H54 (cell line): ENCODE data around the gene DPM3.

Experiments
- DNase-seq: peaks from one replicate; pipeline ENCODE4 v3.0.0; 2011; ENCODE audit warnings: low spot score, mixed read lengths; ENCODE audit not compliant: insufficient read length
- FAIRE-seq: peaks from 3 replicates; lab custom pipeline; 2011; peaks lifted over from hg19 to GRCh38; lab: Jason Lieb, UNC
- POLR2A ChIP-seq: IDR thresholded peaks from 2 replicates; pipeline ENCODE4 v1.6.1; 2011; ENCODE audit warnings: low read depth, mild to moderate bottlenecking, low read length

Gene DPM3

DNA sequence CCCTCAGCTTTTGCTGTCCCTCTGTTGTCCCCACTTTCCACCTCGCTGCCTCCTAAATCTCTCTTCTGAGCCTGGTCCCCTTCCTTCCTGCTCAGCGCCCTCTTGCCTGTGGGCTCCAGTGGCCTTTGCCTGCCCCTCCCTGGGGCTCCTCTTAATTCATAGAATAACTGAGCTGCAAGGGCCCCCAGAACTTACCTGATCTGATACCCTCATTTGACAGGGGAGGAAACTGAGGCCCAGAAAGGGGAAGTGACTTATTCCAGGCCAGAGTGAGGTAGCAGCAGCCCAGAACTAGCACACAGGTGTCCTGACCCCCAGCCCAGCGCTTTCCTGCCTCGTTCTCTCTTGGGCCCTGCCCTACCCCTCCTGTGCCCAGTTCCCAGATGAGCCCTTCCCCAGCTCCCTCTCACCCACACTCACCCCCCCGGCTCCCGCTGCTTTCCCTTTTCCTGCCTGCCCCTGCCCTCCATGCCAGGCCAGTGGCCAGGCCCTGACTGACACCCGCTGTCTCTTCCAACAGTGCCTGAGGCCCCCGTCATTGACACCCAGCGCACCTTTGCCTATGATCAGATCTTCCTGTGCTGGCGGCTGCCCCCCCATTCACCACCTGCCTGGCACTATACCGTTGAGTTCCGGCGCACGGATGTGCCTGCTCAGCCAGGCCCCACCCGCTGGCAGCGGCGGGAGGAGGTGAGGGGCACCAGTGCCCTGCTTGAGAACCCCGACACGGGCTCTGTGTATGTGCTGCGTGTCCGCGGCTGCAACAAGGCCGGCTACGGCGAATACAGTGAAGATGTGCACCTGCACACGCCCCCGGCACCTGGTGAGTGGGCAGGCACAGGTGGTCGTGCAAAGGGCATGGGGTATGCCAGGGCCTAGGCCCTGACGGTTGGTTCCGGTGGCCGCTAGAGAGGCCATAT lies 39.0 kb upstream of the DPM3 start:
- FAIRE-seq (no peak), DNase-seq (no peak)
- TF ChIP-seq POLR2A: no peak

DNA sequence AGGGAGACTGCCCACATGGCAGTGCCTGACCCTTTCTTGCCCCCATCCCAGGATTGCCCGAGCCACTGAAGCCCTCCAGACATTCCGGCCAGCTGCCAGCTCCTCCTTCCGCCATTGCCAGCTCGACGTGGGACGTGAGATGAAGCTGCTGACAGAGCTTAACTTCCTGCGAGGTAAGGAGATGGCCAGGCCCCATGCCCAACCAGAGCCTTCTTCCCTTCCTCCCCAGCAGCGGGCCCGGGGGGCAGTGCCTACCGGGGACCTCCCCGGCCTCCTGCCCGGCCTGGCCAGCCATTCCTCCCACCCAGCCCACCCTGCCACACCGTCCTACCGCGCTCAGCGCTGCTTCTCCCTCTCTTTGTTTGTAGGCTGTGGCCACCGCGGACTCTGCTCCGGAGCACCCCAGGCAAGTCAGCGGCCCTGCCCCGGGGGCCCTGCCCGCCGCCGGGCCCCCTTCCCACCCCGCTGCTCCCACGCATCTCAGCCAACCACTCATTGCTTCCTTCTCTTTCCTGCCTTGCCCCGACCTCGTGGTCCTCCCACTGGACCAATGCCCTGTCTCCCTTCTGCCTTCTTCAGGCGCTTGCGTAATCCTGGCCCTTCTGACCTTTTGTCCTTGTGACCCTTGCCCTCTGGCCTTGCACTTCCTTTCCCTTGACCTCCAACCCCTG lies 38.2 kb upstream of the DPM3 start:
- no peak for FAIRE-seq
- no peak for DNase-seq
- no peak for TF ChIP-seq POLR2A

- no peak for FAIRE-seq
- no peak for DNase-seq
- no peak for TF ChIP-seq POLR2A
Observed at GRCh38 chr1:155177918-155178281, 37.6 kb upstream of the DPM3 start.

- TF ChIP-seq POLR2A: no peak
- no peak for DNase-seq
- FAIRE-seq: no peak
Observed at GRCh38 chr1:155177192-155177917, 37.0 kb upstream of the DPM3 start.

- peak; percentile 45; the same call in 1 of the 2 replicates for TF ChIP-seq POLR2A
- DNase-seq (peak; percentile 95), FAIRE-seq (peak; percentile 36)
Observed at GRCh38 chr1:155176544-155177071, 36.3 kb upstream of the DPM3 start.

DNA sequence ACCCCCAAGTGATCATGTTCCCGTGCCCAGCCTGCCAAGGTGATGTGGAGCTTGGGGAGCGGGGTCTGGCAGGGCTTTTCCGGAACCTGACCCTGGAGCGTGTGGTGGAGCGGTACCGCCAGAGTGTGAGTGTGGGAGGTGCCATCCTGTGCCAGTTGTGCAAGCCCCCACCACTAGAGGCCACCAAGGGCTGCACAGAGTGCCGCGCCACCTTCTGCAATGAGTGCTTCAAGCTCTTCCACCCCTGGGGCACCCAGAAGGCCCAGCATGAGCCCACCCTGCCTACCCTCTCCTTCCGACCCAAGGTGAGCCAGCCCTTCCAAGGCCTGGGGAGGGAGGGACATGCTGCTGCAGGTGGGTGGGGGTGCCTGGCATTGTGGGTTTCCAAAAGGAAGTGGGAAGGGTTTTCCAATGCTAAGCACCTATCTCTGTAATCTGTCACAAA lies 35.6 kb upstream of the DPM3 start:
- FAIRE-seq: no peak
- no peak for DNase-seq
- TF ChIP-seq POLR2A: no peak

GRCh38 chr1:155175281-155175926 lies 35.1 kb upstream of the DPM3 start:
- FAIRE-seq (no peak), DNase-seq (no peak)
- no peak for TF ChIP-seq POLR2A

- FAIRE-seq (no peak), DNase-seq (no peak)
- no peak for TF ChIP-seq POLR2A
Observed at GRCh38 chr1:155174324-155175280, 34.3 kb upstream of the DPM3 start.

DNA sequence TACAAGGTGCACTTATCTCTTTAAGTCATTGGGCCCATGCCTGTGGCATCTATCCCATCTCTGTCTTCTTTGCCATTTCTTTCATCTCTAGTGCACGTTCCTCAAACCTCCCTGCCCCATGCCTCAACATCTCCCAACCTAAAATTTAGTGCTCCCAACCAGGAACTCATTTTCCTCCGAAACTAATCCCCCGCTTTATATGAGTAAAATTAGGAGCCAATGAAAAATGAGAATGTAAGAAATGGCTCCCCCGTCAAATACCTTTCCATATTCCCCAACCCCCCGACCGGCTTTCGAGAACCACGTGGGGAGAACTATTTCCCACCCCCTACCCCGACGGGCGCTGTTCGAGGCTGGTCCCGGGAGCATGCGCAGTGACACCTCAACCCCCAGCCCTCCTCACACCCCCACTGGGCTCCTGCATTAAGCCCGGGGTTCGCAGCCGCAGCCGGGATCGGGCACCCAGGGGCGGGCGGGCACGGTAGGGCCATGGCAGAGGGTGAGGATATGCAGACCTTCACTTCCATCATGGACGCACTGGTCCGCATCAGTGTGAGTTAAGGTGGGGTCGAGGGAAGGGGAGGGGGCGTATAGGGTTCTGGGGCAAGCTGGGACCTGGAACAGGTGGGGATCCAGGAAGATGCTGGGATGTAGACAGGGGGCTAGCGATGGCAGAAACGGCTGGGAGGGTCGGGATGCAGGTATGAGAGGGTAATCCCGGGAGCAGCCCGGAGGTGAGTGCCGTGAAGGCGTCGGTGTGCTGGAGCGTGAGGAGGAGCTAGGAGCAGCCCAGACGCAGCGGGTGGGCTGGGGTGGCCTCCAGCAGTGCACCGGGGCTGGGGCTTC lies 33.4 kb upstream of the DPM3 start, which contains the start of gene TRIM46:
TSS of gene TRIM46 (plus strand) at position 372 of the 846 bp plus-strand sequence. CDS start at position 490, 118 bp downstream.
- no peak for TF ChIP-seq POLR2A
- peak; percentile 70 for DNase-seq
- FAIRE-seq: no peak

DNA sequence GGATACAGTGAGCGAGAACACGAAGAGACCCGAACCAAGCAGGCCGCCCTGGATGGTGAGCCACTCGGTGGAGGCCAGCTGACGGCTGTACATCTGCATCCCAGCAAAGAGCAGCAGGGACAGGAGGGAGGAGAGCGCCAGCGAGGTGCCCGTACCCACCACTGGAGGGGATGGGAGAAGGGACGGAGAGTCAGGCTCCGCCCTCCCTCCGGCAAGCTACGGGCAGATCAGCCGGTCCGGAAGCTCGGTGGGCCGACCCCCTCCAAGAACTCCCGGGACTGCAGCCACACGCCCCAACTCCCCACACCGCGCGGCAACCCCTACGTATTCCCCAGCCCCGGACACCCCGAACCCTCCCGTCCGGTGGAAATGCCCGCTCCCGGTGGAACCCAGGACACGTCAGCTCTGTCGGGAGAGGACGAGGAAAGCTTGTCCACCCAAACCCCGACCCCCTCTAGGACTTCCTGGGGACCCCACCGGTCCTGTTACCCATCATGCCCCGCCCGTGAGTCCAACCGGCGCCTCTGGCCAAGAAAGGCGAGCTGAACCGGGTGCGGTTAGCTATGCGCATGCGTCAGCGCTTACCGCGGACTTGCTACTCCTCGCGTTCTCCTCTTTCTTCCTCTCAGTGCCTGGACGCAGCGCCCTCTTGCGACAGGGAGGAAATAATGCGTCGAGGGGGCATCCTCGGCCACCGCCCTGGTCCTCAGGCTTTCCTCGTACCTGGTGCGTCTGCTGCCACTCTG lies 32.6 kb upstream of the DPM3 start, which contains the start of gene KRTCAP2:
TSS of gene KRTCAP2 (minus strand) at position 573 of the 746 bp plus-strand sequence. CDS start at position 493, 80 bp downstream.
- FAIRE-seq (no peak), DNase-seq (peak; percentile 97)
- TF ChIP-seq POLR2A: peak; percentile 87
